GM21526 (cell line): Measurements from ENCODE around the gene PCDH9.

Source experiments
- ATAC-seq: cut with Tn5 transposase; IDR thresholded peaks from one replicate; pipeline ENCODE4 v1.9.1; 2021; ENCODE audit warnings: moderate library complexity; ENCODE audit not compliant: unreplicated experiment, low FRiP score

PCDH9 gene

DNA sequence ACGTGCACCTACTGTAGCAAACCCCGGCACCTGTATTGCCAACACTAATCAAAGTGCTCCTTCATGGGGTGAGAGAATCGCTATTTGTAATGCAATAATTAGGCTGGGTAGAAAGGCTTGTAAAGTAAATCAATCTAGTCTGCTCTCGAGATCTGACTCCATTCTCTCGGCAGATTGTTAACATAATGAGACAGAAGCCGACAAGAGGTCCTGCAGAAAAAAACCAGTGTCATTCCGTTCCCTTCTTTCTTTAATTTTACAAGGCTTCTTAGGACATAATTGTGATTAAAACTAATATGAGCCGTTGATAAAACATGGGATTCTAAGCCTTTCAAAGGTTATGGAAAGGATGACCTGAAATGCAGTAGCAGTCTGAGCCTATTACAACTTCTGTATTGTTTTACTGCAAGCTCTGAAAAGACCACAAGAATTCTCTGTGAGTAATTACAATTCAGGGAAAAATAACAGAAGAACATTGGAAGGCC lies 530.0 kb downstream of the PCDH9 start:
- ATAC-seq = no peak

DNA sequence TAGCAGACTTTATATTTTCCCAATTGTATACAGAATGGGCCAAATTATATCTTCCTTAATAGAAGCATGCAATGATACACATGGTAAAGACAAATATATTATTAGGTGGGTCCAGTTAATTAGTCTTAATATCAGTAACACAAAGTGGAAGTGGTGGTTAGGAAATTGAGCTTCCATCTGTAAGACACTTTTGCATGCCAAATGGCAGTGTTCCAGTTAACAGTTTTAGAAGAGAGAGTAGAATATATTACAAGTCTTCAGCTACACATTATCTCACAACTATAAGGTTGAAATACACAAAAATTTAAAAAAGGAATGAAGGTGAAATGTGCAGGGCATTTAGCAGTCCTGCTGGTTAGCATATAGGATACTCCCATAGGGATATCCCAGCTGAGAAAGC lies 536.5 kb downstream of the PCDH9 start:
- ATAC-seq = no peak

DNA sequence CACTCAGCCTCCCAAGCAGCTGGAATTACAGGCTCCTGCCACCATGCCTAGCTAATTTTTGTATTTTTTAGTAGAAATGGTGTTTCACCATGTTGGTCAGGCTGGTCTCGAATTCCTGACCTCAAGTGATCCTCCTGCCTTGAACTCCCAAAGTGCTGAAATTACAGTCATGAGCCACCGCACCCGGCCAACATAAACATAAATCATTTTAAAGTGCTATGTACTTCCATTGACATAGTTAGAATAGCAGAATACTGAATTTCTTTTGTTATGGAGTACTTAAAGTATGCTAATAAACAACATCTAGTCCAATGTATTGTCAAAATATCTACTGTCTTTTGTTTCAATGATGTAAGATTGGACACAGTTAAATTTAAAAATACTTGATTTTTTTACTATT lies 539.0 kb downstream of the PCDH9 start:
- ATAC-seq = no peak

DNA sequence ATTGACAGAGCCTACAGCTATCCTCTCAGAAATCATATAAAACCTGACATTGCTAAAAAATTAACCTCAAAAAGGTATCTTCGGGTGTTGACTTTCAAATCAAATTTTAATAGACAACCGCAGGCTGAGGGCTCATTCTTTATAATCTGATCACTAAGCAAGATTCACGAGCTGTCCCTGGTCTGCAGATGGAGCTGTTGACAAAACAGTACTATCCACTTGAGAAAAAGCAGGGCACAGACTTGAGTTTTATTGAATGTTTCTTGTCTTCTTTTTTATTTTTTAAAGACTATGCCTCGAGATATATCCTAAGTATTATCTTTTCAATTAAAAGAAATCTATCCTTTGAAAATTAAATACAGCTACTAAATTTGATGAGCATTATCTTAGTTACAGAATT lies 540.5 kb downstream of the PCDH9 start:
- ATAC-seq = no peak

DNA sequence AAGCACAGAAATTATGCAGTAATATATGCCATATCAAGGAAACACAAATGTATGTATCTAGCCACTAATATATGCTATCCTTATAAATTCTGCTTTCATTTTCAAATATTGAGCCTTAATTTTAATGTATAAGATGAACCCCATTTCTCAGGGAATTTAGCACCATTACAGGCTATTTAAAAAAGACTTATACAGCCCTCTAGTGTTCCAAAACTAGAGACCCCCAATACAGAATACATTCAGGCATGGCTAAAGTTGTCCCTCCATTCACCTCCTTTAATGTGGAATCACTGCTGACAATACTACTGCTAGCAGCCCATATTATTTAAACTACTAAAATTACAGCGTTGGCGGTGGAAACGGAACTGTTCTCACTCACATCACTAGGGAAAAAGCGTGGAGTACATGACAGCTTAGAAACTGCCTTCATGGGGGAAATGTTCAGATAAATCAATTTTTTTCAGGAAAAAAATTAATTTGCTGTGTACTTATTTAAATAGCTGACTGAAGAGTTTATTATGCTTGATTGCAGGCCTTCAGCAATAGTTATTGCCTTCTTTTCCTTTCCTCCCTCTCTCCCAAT lies 541.0 kb downstream of the PCDH9 start:
- ATAC-seq = no peak

DNA sequence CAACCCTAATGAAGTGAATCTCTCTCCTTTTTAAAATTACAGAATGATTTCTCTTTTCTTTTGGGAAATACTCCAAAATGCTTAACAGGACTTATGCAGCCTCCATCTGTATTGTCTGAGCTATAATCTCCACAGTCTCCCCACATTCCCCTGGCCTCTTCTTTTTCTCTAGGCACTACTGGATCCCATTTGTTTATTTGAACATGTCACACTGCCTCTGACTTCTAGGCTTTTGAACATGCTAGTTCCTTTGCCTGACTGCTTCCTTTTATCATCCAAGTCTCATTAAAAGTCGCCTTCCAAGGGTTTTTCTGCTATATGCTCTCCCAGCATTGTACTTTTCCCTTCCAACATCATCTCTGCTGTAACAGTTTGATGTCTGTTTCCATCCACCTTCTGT lies 548.7 kb downstream of the PCDH9 start:
- ATAC-seq = no peak

DNA sequence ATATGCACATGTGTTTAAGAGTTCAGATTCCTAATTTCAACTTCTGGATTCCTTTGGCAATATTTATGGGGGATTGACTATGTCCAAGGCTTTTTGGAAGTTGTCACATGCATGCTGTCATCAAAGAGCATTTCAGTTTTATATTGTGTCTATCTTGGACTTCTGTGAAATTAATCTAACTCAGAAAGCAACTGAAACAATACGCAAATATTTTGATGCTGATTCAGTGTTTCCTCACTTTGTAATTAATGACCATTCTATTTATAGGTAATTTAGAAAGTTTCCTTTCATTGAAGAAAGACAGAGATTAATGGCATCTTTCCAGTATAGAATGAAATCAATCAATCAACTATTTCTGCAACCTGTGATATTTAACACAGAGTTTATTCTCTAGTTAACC lies 550.1 kb downstream of the PCDH9 start:
- no peak for ATAC-seq

DNA sequence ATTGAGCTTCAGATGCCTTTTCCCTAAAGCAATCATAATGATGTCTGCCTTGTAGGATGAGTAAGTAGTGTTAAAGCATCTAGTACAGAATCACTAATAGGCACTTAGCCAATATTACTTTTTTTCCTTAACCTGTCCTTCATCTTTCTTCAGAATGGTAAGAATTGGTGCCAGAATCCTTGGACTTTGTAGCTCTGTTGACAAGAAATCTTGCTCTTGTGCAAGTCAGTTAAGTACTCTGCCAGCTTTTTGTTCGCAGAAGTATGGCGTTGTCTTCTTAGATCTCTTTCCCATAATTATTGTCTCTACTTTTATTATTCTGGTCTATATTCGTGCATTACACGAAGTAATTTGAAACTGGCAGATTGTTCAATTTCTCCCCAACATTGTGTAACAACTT lies 554.5 kb downstream of the PCDH9 start:
- no peak for ATAC-seq

DNA sequence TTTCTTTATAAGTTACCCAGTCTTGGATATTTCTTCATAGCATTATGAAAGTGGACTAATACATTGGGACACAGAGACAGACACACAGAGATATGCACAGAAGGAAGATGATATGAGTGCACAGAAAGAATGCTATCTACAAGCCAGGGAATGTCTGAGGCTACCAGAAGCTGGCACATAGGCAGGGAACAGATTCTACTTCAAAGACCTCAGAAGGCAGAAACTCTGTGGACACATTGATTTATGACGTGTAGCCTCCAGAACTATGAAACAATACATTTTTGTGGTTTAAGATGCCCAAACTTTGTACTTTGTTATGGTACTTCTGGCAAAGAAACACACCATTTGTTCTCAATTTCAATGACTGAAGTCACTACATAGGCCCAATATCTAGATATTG lies 556.7 kb downstream of the PCDH9 start:
- ATAC-seq = no peak

DNA sequence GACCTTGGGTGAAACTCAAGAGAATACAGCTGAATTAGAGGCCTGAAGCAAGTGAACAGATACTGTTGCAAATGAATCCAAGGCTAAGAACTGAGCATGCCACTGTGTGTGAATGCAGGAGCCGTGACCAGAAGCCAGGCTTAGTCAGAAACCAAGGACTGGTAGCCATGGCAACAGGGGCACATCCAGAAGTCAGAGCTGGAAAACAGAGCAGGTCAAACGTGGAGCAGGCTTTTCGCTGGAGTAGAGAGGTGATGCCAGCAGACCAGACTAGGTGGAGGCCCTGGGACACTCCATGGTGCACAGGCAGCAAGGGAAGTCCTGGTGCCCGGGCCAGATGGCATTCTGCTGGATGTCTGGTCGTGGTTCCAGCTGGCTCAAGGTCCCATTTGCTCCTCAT lies 564.1 kb downstream of the PCDH9 start:
- ATAC-seq = no peak

DNA sequence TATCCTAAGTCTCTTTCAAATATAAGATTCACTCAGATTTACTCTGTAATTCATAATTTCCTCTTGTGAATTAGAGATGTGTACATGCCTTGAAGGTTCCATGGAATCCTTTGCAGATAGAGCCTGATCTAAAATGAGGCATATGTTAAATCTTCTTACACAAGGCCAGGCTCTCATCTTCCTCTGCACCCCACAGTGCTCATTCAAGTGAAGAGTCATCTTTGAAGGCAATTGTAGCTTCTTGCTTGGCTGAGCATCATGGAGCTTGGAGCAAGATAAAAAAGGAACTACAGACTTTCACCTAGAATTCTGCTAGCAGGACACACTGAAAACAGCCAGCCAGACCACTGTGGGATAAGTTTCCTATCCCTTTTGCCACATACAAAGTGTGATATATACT lies 566.4 kb downstream of the PCDH9 start:
- no peak for ATAC-seq

DNA sequence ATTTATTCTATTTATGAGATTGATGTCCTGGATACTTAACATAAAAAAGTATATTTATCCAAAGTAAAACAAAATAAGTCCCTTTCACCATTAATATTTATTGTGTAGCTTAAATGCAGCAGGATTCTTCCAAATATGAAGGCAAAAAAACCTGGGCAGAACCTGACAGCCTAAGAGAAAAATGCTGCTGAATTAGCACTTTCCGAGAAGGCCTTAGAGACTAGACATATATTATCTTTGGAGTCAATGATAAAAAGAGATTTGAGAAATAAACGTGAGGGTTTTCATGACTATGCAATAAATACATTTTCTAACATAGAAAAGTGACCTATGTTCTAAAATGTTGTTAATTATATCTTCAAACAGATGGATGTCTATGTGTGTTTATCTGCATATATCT lies 566.9 kb downstream of the PCDH9 start:
- no peak for ATAC-seq

DNA sequence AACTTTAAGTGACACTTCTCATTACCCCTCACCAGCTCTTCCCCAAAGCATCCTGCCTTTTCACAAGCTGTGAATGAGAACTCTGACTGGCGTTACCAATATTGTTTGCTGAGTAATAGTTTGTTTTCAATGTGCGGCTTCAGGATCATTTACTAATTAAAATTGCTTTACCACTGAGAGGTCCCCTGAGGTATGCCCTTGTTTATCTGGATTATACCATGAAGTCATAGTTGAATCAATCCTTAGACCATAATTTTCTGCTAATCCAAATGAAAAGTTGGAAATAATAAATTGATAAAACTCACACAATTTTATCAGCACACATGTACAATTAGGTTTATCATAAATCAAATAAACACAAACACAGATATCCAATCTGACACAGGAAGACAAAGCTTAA lies 568.8 kb downstream of the PCDH9 start:
- ATAC-seq = no peak

DNA sequence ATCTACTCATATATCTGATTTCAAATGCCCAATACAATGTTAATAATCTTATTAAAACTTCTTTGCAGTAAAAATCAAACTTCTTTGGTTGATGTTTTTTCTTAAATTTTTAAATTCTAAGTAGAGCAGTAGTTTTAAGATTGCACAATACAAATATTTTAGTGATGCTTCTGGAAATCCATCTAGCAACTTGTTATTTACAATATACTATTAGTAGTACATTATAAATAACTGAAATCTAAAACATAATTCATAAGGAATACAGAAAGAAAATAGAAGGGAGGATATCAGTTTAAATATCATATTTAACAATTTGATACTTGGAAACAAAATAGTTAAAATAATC lies 569.7 kb downstream of the PCDH9 start:
- ATAC-seq = no peak

DNA sequence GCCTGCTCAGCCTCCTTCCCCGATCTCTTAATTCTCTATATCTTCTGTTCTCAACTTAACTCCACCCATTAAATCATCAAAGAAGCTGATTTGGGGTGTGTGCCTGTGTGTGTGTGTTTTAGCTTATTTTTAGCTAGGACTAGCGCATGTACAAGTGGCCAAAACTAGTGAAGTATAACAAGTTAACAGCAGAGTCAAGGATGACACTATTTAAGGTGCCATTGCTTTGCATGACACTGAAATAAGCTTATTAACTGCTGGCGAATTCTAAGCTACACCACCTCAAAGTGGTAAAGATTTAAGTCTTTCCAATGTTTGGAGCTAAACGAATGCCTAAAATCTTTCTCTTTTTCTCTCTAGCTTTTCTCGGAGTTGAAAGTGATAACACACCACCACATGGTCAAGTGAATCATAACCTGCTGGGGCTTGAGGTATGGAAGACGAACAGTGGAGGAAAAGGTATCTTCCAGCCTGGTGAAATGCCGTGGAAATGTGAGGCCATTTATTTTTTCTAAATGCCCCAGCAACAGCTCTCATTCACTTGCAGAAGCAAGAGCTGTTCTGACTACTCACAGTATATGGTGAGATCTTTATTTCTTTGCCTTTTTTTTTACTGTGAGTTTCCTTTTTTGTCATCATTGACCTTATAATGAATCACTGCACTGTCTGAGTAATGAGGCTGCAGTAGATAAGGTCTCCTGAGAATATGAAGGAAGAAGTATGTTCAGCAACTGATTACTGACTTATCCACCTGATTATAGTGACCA lies 570.3 kb downstream of the PCDH9 start:
- peak; percentile 77 for ATAC-seq

DNA sequence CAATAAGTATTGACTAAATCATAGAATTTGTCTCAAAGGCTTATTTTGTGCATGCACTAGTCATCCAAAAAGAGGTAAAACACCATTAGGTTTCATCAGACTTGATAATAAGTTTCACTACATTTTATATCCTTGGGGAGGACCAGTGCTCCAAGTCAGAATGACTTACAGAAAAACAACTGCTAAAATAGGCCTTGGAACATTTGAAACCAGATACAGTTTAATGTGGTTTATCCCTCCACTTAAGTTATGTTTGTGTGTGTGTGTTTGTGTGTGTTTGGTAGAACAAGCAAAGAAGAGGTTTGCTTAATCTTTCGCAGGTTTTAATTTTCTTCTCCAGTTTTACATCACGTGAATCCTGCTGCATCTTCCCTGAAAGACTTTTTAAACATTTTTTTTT lies 570.9 kb downstream of the PCDH9 start:
- ATAC-seq = no peak

DNA sequence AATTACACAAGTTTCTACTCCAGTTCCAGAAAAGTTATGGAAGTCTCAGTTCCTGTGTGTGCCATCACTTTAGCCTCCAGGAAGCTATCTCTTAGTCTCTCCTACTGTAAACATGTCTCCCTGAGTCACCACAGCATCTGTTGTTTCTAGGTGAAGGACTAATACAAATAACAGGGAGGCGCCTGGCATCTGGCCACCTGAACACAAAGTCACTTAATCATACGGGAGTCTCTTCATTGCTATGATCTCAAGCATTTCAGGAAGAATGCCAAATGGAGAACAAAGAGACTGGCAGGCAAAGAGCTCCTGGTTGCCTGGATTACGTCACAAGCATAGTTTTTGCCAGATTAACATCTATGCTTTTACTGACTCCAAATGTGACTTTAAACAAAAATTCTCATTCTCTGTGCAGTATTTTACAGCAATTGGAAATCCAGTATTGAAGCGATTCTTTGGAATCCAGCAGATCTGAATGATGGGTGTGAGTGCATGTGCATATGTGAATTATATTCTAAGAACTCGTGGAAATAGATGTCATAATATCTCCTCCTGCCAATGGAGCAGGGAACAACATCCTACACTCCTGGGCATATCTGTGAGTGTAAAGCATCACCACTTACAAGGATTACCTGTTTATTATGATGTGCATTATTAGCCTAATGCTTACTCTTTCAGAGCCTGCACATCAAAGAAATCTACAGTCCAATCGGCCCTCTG lies 572.8 kb downstream of the PCDH9 start:
- ATAC-seq = no peak

DNA sequence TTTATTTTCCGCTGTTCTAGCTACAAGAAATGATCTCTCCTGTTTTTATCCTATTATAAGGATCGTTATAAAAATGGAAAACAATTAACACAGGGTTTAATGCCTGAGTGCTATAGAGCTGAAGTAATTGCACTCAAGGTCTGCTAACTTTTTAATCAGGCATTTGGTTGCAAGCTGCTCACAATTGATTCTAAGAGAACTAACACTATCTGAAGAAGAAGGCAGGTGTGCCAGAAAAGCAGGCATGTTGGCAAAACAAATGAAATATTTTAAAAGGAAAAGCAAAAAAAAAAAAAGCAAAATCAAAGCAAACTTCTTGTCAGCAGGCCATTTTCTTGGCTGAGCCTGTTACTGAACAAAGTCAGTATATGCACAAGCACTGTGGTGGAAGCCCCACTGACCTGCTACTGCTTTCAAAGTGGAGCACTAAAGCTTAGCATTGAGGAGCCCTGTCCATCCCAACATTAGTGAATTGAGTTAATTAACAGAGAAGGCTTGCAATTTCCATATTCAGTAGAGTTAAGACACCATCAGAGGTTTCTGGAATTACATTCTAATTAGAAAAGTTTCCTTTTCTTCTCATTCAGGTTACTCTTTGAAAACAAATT lies 574.2 kb downstream of the PCDH9 start:
- no peak for ATAC-seq

DNA sequence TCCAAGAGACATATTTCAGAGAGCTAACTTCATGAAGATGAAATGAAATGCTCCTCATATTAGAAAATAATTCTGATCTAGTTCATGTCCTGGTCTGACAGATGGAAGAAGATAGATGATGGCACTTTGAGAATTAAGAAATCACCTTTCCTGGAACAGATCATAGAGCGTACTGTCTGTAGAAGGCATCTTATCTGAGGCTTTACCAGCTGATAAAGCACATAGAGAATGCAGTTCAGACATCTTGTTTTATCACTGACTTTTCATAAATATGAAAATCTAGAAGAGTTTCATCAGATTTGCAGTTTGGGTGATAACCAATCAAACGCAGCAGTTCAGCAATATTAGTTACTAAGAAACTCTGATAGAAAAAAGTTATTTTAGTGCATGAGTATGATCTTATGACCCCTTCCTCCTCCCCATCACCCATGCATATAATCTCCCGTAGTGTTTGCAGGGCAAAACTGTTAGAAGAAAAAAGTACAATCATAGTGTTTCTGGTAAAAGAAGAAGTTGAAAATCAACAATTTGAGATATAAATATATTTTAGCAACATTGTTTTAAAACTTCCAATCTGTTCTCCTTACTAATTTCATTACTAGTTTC lies 585.2 kb downstream of the PCDH9 start:
- no peak for ATAC-seq

DNA sequence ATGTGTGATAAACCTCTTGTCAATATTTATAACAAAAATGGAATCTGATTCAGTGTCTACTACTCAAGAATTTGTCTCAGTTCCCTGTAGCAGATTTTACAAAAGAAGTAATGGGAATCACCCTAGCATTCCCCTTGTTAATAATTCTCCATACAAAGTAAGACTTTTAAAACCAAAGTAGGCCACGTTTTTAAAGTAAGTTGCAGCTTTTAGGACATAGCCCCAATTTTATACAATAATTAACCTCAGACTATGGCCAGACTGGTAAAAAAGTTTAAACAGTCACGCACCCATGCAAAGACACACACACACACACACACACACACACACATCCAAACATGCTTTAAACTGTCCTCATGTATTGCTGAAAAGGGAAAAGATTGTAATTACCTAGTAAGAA lies 589.9 kb downstream of the PCDH9 start:
- no peak for ATAC-seq

DNA sequence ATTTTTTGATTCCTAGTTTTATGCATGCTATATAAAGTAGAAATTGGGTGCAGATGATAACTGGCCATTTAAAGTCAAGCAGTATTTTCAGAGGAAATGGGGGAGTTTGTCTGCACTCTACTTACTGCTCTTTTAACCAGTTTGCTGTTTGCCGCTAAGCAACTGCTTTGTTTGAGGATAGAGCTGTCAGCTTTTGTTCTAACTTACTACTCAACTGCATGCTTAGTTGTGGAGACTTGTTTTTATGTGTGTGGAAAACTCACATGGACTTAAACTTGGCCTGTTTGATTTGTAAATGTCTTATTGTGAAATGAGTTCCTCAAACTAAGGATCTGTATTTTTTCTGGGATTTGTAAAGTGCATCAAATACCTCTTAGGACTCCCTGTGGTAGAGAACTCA lies 591.1 kb downstream of the PCDH9 start:
- ATAC-seq = no peak
